Loucy (cell line): ENCODE data around the gene CSTF3.

Experiments
- EZH2phosphoT487 ChIP-seq: fragments of 200-600 bp; IDR thresholded peaks from 2 replicates; pipeline ENCODE4 v1.6.1; 2018; ENCODE audit warnings: antibody characterized with exemption, mild to moderate bottlenecking, moderate library complexity, borderline replicate concordance
- TF ChIP-seq, protein P1 (sequence below): fragments of 200-600 bp; sonication (generic); conservative IDR thresholded peaks from 2 replicates; pipeline ENCODE4 v1.5.1; 2014; ENCODE audit warnings: mild to moderate bottlenecking, antibody characterized with exemption, low read length

DNA sequence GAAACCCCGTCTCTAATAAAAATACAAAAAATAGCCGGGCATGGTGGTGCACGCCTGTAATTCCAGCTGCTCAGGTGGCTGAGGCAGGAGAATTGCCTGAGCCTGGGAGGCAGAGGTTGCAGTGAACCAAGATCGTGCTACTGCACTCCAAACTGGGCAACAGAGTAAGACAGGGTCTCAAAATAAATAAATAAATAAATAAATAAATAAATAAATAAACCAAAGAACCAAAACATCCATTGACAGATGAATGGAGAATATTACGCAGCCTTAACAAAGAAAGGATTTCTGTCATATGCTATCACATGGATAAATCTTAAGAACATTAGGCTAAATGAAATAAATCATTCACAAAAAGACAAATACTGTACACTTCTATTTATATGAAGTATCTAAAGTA, 11.1 kb upstream of the CSTF3 start:
- TF ChIP-seq, protein P1, sequence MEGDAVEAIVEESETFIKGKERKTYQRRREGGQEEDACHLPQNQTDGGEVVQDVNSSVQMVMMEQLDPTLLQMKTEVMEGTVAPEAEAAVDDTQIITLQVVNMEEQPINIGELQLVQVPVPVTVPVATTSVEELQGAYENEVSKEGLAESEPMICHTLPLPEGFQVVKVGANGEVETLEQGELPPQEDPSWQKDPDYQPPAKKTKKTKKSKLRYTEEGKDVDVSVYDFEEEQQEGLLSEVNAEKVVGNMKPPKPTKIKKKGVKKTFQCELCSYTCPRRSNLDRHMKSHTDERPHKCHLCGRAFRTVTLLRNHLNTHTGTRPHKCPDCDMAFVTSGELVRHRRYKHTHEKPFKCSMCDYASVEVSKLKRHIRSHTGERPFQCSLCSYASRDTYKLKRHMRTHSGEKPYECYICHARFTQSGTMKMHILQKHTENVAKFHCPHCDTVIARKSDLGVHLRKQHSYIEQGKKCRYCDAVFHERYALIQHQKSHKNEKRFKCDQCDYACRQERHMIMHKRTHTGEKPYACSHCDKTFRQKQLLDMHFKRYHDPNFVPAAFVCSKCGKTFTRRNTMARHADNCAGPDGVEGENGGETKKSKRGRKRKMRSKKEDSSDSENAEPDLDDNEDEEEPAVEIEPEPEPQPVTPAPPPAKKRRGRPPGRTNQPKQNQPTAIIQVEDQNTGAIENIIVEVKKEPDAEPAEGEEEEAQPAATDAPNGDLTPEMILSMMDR: no peak
- TF ChIP-seq EZH2phosphoT487: no peak
